ENCODE results near the gene CTPS2. TPM values are rescaled to one million over a fixed set of nuclear protein-coding genes. Genes with fewer than 3 reads are reported as not detected.

The CTPS2 gene
- total and polyA plus RNA-seq, 10 of the 15 experiments (the other 5 are each of a cell fraction or from before 2014, with no cell fraction given) = 5.9 to 17.8 (median 14.2) TPM

- Histone ChIP-seq H3K27me3 (replicated peaks in 1 of 2; ENCODE audit: control insufficient read depth in 2 of 2, insufficient read depth in 2 of 2, low read length in 1 of 2) (no peaks in the 10 kb centered on the region), H4K20me1 (ENCODE audit: control insufficient read depth, insufficient read depth) (no peaks in the 10 kb centered on the region), H3K9me3 (replicated peaks; ENCODE audit: control insufficient read depth, insufficient read depth, low read length) (no peaks in the 10 kb centered on the region; the same call in 2 of the 3 replicates), H2AFZ (ENCODE audit: control insufficient read depth, low read depth, low read length) (no peak overlapping the region), H3K27ac (ENCODE audit: control insufficient read depth, insufficient read depth) (no peak overlapping the region), H3K4me2 (ENCODE audit: control insufficient read depth, insufficient read depth) (no peak overlapping the region), H3K79me2 (ENCODE audit: control insufficient read depth, insufficient read depth, low read length) (no peaks in the 10 kb centered on the region), H3K4me3 (no peak overlapping the region), H3K9ac (ENCODE audit: control insufficient read depth, insufficient read depth, low read length) (no peak overlapping the region), H3K36me3 (ENCODE audit: control insufficient read depth in 2 of 2, insufficient read depth in 2 of 2, low read length in 1 of 2) (no peaks in the 10 kb centered on the region), H3K4me1 (ENCODE audit: control insufficient read depth, insufficient read depth, low read length) (no peaks in the 10 kb centered on the region)
- intact Hi-C loops (cut with micrococcal nuclease; ENCODE audit: unreplicated experiment) = no loop called here
- ChIA-PET POLR2A (no interaction called here), RAD21 (ENCODE audit: unreplicated experiment) (no interaction called here), CTCF (no interaction called here), SMC1A (ENCODE audit: uncharacterized antibody, unreplicated experiment) (no interaction called here)
- in situ Hi-C loops (cut with MboI) = no loop called here
- TF ChIP-seq CUX1 (IDR thresholded peaks at IDR 0.05; ENCODE audit: insufficient replicate concordance, low read depth, low read length) = no peak
- no peak for TF ChIP-seq CHD2 (IDR thresholded peaks at IDR 0.05; ENCODE audit: borderline replicate concordance, low read depth, low read length)
- no peak for TF ChIP-seq NR2F1 (conservative IDR thresholded peaks at IDR 0.05)
- no peak for TF ChIP-seq STAT1 (conservative IDR thresholded peaks at IDR 0.05)
- TF ChIP-seq SMAD5 (IDR thresholded peaks at IDR 0.05; ENCODE audit: low read depth) = no peak
- TF ChIP-seq ZNF217 (IDR thresholded peaks at IDR 0.05) = no peak
- ATAC-seq = no peak
- no peak for FAIRE-seq
- no TSS peak for BruUV-seq (replicated peaks)
- 62% methylated on average over 3 of the region's 3 CpGs for WGBS (ENCODE audit: insufficient coverage, insufficient replicate concordance, low lambda C conversion rate, missing lambda C conversion rate)
- DNase-seq (ENCODE audit: low read depth, low spot score) = no peak
These were observed 118.0 kb downstream of the CTPS2 start for GRCh38 chrX:16594490-16594889.
